ENCODE results near the gene KPNA2.
"Not testable (repeated sequence)": the region's sequence is repeated elsewhere in the genome, so short reads cannot be mapped to it uniquely, and the experiment has no call there.

KPNA2 gene

GRCh38 chr17:68019675-68020408 lies 15.7 kb upstream of the KPNA2 start:
- peak; percentile 97 for DNase-seq (ENCODE audit: low read depth, low spot score)

- no peak for DNase-seq (ENCODE audit: low read depth, low spot score)
Observed at GRCh38 chr17:68020409-68020756, 15.2 kb upstream of the KPNA2 start.

GRCh38 chr17:68020791-68021190 lies 14.7 kb upstream of the KPNA2 start:
- DNase-seq (ENCODE audit: low read depth, low spot score) = not testable (repeated sequence)

- no peak for DNase-seq (ENCODE audit: low read depth, low spot score)
Observed at GRCh38 chr17:68021963-68022362, 13.6 kb upstream of the KPNA2 start.

GRCh38 chr17:68022547-68022946 lies 13.0 kb upstream of the KPNA2 start:
- not testable (repeated sequence) for DNase-seq (ENCODE audit: low read depth, low spot score)

- DNase-seq (ENCODE audit: low read depth, low spot score) = no peak
Observed at GRCh38 chr17:68029512-68030215, 5.9 kb upstream of the KPNA2 start.

GRCh38 chr17:68033636-68034451 lies 1.7 kb upstream of the KPNA2 start:
- DNase-seq (ENCODE audit: low read depth, low spot score) = no peak

- no peak for DNase-seq (ENCODE audit: low read depth, low spot score)
Observed at GRCh38 chr17:68034452-68034776, 1.1 kb upstream of the KPNA2 start.

- DNase-seq (ENCODE audit: low read depth, low spot score) = peak; percentile 78
Observed at GRCh38 chr17:68035131-68035522, 408 bp upstream of the KPNA2 start.

GRCh38 chr17:68036304-68037147 lies 991 bp downstream of the KPNA2 start:
- no peak for DNase-seq (ENCODE audit: low read depth, low spot score)

- no peak for DNase-seq (ENCODE audit: low read depth, low spot score)
Observed at GRCh38 chr17:68047153-68047846, 11.8 kb downstream of the KPNA2 start.

- not testable (repeated sequence) for DNase-seq (ENCODE audit: low read depth, low spot score)
Observed at GRCh38 chr17:68047890-68048542, 12.5 kb downstream of the KPNA2 start.

GRCh38 chr17:68048996-68049395 lies 13.5 kb downstream of the KPNA2 start:
- DNase-seq (ENCODE audit: low read depth, low spot score) = no peak

GRCh38 chr17:68049812-68050437 lies 14.4 kb downstream of the KPNA2 start:
- DNase-seq (ENCODE audit: low read depth, low spot score) = not testable (repeated sequence)

GRCh38 chr17:68051321-68052312 lies 16.1 kb downstream of the KPNA2 start:
- DNase-seq (ENCODE audit: low read depth, low spot score) = not testable (repeated sequence)

GRCh38 chr17:68052810-68053209 lies 17.3 kb downstream of the KPNA2 start:
- no peak for DNase-seq (ENCODE audit: low read depth, low spot score)

- DNase-seq (ENCODE audit: low read depth, low spot score) = no peak
Observed at GRCh38 chr17:68053231-68054013, 17.9 kb downstream of the KPNA2 start.

GRCh38 chr17:68054296-68054900 lies 18.9 kb downstream of the KPNA2 start:
- DNase-seq (ENCODE audit: low read depth, low spot score) = no peak
